ENCODE results near the gene A3GALT2. TPM values are rescaled to one million over a fixed set of nuclear protein-coding genes. Genes with fewer than 3 reads are reported as not detected.
A peak's percentile ranks its signal among the peaks of the same experiment; 100 is the strongest.

A3GALT2 gene
- polyA plus RNA-seq, 3 donors, result not detected

DNA sequence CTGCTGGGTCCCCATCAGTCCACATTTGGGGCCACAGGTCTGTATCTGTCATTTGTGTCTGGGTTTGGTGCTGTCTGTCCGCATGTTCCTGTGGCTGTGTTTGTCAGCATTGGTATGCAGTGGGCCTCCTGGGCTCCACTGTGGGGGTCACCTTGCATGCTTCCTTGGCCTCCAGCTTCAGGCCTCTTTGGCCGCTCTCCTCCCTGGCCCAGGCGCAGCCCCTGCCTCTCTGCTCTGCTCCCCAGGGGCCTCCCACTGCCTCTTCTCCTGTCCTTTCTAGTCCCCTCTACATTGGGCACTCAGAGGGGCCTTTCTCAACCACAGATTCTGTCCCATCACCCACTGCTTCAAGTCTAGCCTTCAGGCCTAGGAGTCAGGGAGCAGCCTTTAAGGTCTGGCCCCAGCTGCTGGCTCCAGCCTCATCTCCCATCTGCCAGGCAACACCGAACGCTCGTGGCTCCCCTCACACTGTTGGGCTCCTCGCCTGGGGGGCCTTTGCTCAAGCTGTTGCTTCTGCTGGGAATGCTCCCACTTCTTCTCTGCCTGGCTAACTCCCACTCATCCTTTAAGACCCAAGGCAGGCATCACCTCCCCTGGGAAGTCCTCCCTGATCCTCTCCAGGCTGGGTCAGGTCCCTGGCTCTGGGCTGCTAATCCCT is 50.0 kb downstream of the A3GALT2 start:
- DNase-seq, result no peak
- Mint-ChIP-seq H3K4me3 (no peak overlapping the region), H3K27ac (peak overlapping the region in 1 of 7 donors; percentile 10), H3K9me3 (no peaks in the 10 kb centered on the region), H3K36me3 (peaks cover 36 to 59% of the 10 kb centered on the region in 2 donors), H3K4me1 (peaks cover 6% of the 10 kb centered on the region), H3K27me3 (ENCODE audit: low read depth in 3 of 3) (peaks cover 0 to 1% (median 1%) of the 10 kb centered on the region in 3 donors)
- Histone ChIP-seq H3K4me1 (ENCODE audit: control insufficient read depth in 1 of 2, insufficient read depth in 2 of 2, low read length in 2 of 2) (no peaks in the 10 kb centered on the region), H3K36me3 (replicated peaks in 1 of 2; ENCODE audit: control insufficient read depth in 1 of 2, insufficient read depth in 2 of 2, low read length in 2 of 2) (peaks cover 9 to 68% of the 10 kb centered on the region in 2 donors), H3K4me2 (replicated peaks; ENCODE audit: extremely low read depth, low read length, poor library complexity, severe bottlenecking) (no peak overlapping the region), H3K4me3 (replicated peaks in 1 of 3; ENCODE audit: low read depth in 2 of 3, low read length in 3 of 3) (no peak overlapping the region), H3K9me3 (replicated peaks in 1 of 2; ENCODE audit: control insufficient read depth in 1 of 2, insufficient read depth in 1 of 2, low read length in 2 of 2) (no peaks in the 10 kb centered on the region), H3K27ac (ENCODE audit: low read depth in 1 of 2, low read length in 2 of 2) (no peak overlapping the region), H2AFZ (ENCODE audit: insufficient read depth, low read depth, low read length, poor library complexity, severe bottlenecking) (no peak overlapping the region), H3K79me2 (ENCODE audit: insufficient read depth, low read length) (peaks cover 21% of the 10 kb centered on the region), H3K27me3 (ENCODE audit: control insufficient read depth in 2 of 2, insufficient read depth in 2 of 2, low read length in 2 of 2) (no peaks in the 10 kb centered on the region), H3K9ac (ENCODE audit: insufficient read depth, low read length, poor library complexity, severe bottlenecking) (no peak overlapping the region), H4K20me1 (ENCODE audit: insufficient read depth, low read length) (peaks cover 98% of the 10 kb centered on the region)
- WGBS (ENCODE audit: insufficient coverage), result 100% methylated on average over 6 of the region's 7 CpGs
- intact Hi-C loops (cut with micrococcal nuclease), result no loop called here
- TF ChIP-seq, protein P1, sequence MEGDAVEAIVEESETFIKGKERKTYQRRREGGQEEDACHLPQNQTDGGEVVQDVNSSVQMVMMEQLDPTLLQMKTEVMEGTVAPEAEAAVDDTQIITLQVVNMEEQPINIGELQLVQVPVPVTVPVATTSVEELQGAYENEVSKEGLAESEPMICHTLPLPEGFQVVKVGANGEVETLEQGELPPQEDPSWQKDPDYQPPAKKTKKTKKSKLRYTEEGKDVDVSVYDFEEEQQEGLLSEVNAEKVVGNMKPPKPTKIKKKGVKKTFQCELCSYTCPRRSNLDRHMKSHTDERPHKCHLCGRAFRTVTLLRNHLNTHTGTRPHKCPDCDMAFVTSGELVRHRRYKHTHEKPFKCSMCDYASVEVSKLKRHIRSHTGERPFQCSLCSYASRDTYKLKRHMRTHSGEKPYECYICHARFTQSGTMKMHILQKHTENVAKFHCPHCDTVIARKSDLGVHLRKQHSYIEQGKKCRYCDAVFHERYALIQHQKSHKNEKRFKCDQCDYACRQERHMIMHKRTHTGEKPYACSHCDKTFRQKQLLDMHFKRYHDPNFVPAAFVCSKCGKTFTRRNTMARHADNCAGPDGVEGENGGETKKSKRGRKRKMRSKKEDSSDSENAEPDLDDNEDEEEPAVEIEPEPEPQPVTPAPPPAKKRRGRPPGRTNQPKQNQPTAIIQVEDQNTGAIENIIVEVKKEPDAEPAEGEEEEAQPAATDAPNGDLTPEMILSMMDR (IDR thresholded peaks at IDR 0.05), result no peak

DNA sequence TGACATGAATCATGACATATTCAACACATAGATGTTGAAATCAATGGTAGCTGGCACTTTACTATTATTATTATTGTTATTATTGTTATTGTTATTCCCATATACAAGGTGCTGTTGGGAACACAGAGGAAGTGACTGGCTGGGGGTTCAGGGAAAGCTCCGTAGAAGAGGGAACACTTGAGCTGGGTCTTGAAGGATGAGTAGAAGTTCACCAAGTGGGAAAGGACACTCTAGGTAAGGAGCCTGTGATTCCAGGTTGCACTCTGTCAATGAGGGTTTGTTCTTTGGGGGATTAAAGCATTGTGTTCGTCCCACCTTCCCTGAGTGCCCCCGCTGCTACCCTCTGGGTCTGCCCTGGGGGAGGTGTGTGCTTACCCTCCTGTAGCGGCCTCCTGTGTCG is 50.5 kb downstream of the A3GALT2 start:
- H3K27me3 Mint-ChIP-seq (ENCODE audit: low read depth in 3 of 3), result peaks cover 0 to 1% (median 1%) of the 10 kb centered on the region in 3 donors
- H3K4me3 ChIP-seq (replicated peaks in 1 of 3; ENCODE audit: low read depth in 2 of 3, low read length in 3 of 3), result no peak overlapping the region
- no peak overlapping the region for H3K27ac ChIP-seq (ENCODE audit: low read depth in 1 of 2, low read length in 2 of 2)
- intact Hi-C loops (cut with micrococcal nuclease), result no loop called here
- H3K79me2 ChIP-seq (ENCODE audit: insufficient read depth, low read length), result peaks cover 26% of the 10 kb centered on the region
- no peak overlapping the region for H3K27ac Mint-ChIP-seq
- H3K9ac ChIP-seq (ENCODE audit: insufficient read depth, low read length, poor library complexity, severe bottlenecking), result no peak overlapping the region
- DNase-seq, result no peak
- H3K36me3 ChIP-seq (replicated peaks in 1 of 2; ENCODE audit: control insufficient read depth in 1 of 2, insufficient read depth in 2 of 2, low read length in 2 of 2), result peaks cover 8 to 65% of the 10 kb centered on the region in 2 donors
- H3K9me3 Mint-ChIP-seq, result no peaks in the 10 kb centered on the region
- no peaks in the 10 kb centered on the region for H3K4me1 ChIP-seq (ENCODE audit: control insufficient read depth in 1 of 2, insufficient read depth in 2 of 2, low read length in 2 of 2)
- H2AFZ ChIP-seq (ENCODE audit: insufficient read depth, low read depth, low read length, poor library complexity, severe bottlenecking), result no peak overlapping the region
- no peak overlapping the region for H3K4me2 ChIP-seq (replicated peaks; ENCODE audit: extremely low read depth, low read length, poor library complexity, severe bottlenecking)
- 87% methylated on average over 5 of the region's 5 CpGs for WGBS (ENCODE audit: insufficient coverage)
- no peaks in the 10 kb centered on the region for H3K27me3 ChIP-seq (ENCODE audit: control insufficient read depth in 2 of 2, insufficient read depth in 2 of 2, low read length in 2 of 2)
- H3K36me3 Mint-ChIP-seq, result peaks cover 36 to 59% of the 10 kb centered on the region in 2 donors
- peaks cover 99% of the 10 kb centered on the region for H4K20me1 ChIP-seq (ENCODE audit: insufficient read depth, low read length)
- TF ChIP-seq, protein P1 (IDR thresholded peaks at IDR 0.05), result no peak
- H3K9me3 ChIP-seq (replicated peaks in 1 of 2; ENCODE audit: control insufficient read depth in 1 of 2, insufficient read depth in 1 of 2, low read length in 2 of 2), result no peaks in the 10 kb centered on the region
- no peak overlapping the region for H3K4me3 Mint-ChIP-seq
- H3K4me1 Mint-ChIP-seq, result peaks cover 6% of the 10 kb centered on the region

Data from CD14-positive monocyte (primary cell).